HT-29 (cell line): Measurements from ENCODE around the gene NT5C. TPM values are rescaled to one million over a fixed set of nuclear protein-coding genes. Genes with fewer than 3 reads are reported as not detected.
A peak's percentile ranks its signal among the peaks of the same experiment; 100 is the strongest.

ENCODE experiments used
- DNase-seq: peaks from one replicate; pipeline ENCODE4 v3.0.0-alpha.2; 2015; ENCODE audit warnings: low spot score
- small RNA-seq: library from RNA; depleted of rRNA; stranded (forward); fragments of <200 nt; gene quantifications from one replicate; pipeline ENCODE3, GENCODE V24; 2014
- total RNA-seq: library from RNA; depleted of rRNA; stranded (reverse); fragments of >200 nt; shearing (Covaris generic); gene quantifications from 2 replicates; pipeline ENCODE4 v1.2.3, GENCODE V29; 2014; rRNA removed

NT5C gene
- total RNA-seq, 1 experiment from 2014 or later, result 233 TPM

GRCh38 chr17:75093548-75094158, 37.9 kb downstream of the NT5C start:
- DNase-seq, result peak; percentile 70

- DNase-seq, result no peak
These were observed 39.7 kb downstream of the NT5C start for GRCh38 chr17:75091855-75092327.

GRCh38 chr17:75090871-75091854, 40.4 kb downstream of the NT5C start:
- DNase-seq, result peak; percentile 64

- DNase-seq, result peak; percentile 73
These were observed 42.8 kb downstream of the NT5C start for GRCh38 chr17:75088465-75089417.

- DNase-seq, result peak; percentile 93
These were observed 43.7 kb downstream of the NT5C start, which contains the start of gene SLC16A5 for GRCh38 chr17:75087558-75088453. SLC16A5 (plus strand) TSS chr17:75087954; CDS start chr17:75093637, 5,683 bp downstream.

GRCh38 chr17:75087182-75087557, 44.4 kb downstream of the NT5C start:
- no peak for DNase-seq

- DNase-seq, result no peak
These were observed 44.9 kb downstream of the NT5C start for GRCh38 chr17:75086496-75087181.

- DNase-seq, result peak; percentile 63
These were observed 47.4 kb downstream of the NT5C start for GRCh38 chr17:75084039-75084660.

GRCh38 chr17:75082683-75083082, 48.9 kb downstream of the NT5C start:
- no peak for DNase-seq

GRCh38 chr17:75081611-75082540, 49.7 kb downstream of the NT5C start:
- DNase-seq, result no peak

Small RNA genes lying within 50 kb of the gene (small RNA-seq; reads per million reads assigned to genes)
- gene RF00019, result not detected

Other genes with a start within 250 kb of the NT5C start
- gene FADS6, start 238.1 kb downstream of the NT5C start, total RNA-seq, result not detected in 2 replicates
- not detected in 2 replicates for gene USH1G, start 208.5 kb downstream of the NT5C start, total RNA-seq
- not detected in 2 replicates for gene OTOP2, start 207.5 kb downstream of the NT5C start, total RNA-seq
- not detected in 2 replicates for gene OTOP3, start 195.8 kb downstream of the NT5C start, total RNA-seq
- 27.5 and 36.2 TPM in 2 replicates for gene HID1, start 159.0 kb downstream of the NT5C start, total RNA-seq
- gene CDR2L, start 144.1 kb downstream of the NT5C start, total RNA-seq, result 10.2 and 10.6 TPM in 2 replicates
- 61.7 and 66.4 TPM in 2 replicates for gene MRPL58, start 119.1 kb downstream of the NT5C start, total RNA-seq
- gene ATP5PD, start 84.8 kb downstream of the NT5C start, total RNA-seq, result 127 and 169 TPM in 2 replicates
- 8.9 and 9.2 TPM in 2 replicates for gene KCTD2, start 84.5 kb downstream of the NT5C start, total RNA-seq
- gene SLC16A5, start 43.8 kb downstream of the NT5C start, total RNA-seq, result 231 and 264 TPM in 2 replicates
- gene ARMC7, start 21.8 kb downstream of the NT5C start, total RNA-seq, result 18.3 and 18.8 TPM in 2 replicates
- gene JPT1, start 22.8 kb upstream of the NT5C start, total RNA-seq, result 232 and 245 TPM in 2 replicates
- gene SUMO2, start 51.2 kb upstream of the NT5C start, total RNA-seq, result 151 and 169 TPM in 2 replicates
- 60.3 and 61.7 TPM in 2 replicates for gene NUP85, start 73.9 kb upstream of the NT5C start, total RNA-seq
- 16.4 and 20.7 TPM in 2 replicates for gene GGA3, start 129.9 kb upstream of the NT5C start, total RNA-seq
- gene MRPS7, start 130.1 kb upstream of the NT5C start, total RNA-seq, result 77.5 and 77.7 TPM in 2 replicates
- 22.8 and 28.8 TPM in 2 replicates for gene MIF4GD, start 139.5 kb upstream of the NT5C start, total RNA-seq
- 39.8 and 46.4 TPM in 2 replicates for gene SLC25A19, start 157.7 kb upstream of the NT5C start, total RNA-seq